ENCODE results near the gene PARVG. TPM values are rescaled to one million over a fixed set of nuclear protein-coding genes. Genes with fewer than 3 reads are reported as not detected.

The PARVG gene
- total RNA-seq, 1 experiment from 2014 or later, result 1.3 TPM

- no peak overlapping the region for H2BK120ac ChIP-seq (ENCODE audit: low read depth, low read length, poor library complexity, severe bottlenecking)
- H3K36me3 Mint-ChIP-seq (ENCODE audit: insufficient read depth in 1 of 3, low read depth in 3 of 3), result no peaks in the 10 kb centered on the region
- WGBS (ENCODE audit: extremely low coverage, insufficient read length, low lambda C conversion rate), result no CpG with 5 or more reads among the region's 10 CpGs
Observed at GRCh38 chr22:44196731-44197131, 16.0 kb downstream of the PARVG start.

More at GRCh38 chr22:44196731-44197131, 16.0 kb downstream of the PARVG start:
- no peak overlapping the region for H3K14ac ChIP-seq (ENCODE audit: insufficient read depth, low read length)
- H3K27ac ChIP-seq (ENCODE audit: insufficient read length, low read depth, low read length), result no peak overlapping the region
- no peak overlapping the region for H2BK15ac ChIP-seq (ENCODE audit: low read depth, low read length)
- Mint-ChIP-seq H3K9me3 (no peaks in the 10 kb centered on the region), H3K4me3 (no peak overlapping the region), H3K27me3 (ENCODE audit: low read depth) (peaks cover 10% of the 10 kb centered on the region), H3K4me1 (peaks cover 5 to 22% of the 10 kb centered on the region in 2 experiments), H3K27ac (no peak overlapping the region)
- no peaks in the 10 kb centered on the region for H3K79me2 ChIP-seq (ENCODE audit: insufficient read depth, low read length)
- H2AK5ac ChIP-seq (ENCODE audit: insufficient read length, low read length), result no peak overlapping the region
- H3K56ac ChIP-seq (ENCODE audit: insufficient read length, low read depth, low read length), result no peak overlapping the region
- no peak overlapping the region for H2BK20ac ChIP-seq (ENCODE audit: low read depth, low read length, poor library complexity, severe bottlenecking)
- H3K9me3 ChIP-seq (ENCODE audit: control insufficient read depth, low read depth, low read length), result no peaks in the 10 kb centered on the region
- no peak overlapping the region for H4K91ac ChIP-seq (ENCODE audit: insufficient read length, low read depth, low read length)
- no peak overlapping the region for H3K18ac ChIP-seq (ENCODE audit: insufficient read length, low read depth, low read length)
- H3K4me2 ChIP-seq (ENCODE audit: insufficient read depth, insufficient read length, low read length), result no peak overlapping the region
- no peak overlapping the region for H3K9ac ChIP-seq (ENCODE audit: extremely low read depth, insufficient read length, low read length)
- H3K23me2 ChIP-seq (ENCODE audit: insufficient read length, low read depth, low read length, poor library complexity, severe bottlenecking), result no peaks in the 10 kb centered on the region
- H2BK5ac ChIP-seq (ENCODE audit: insufficient read length, low read length), result no peak overlapping the region
- no peak for DNase-seq
- no peak overlapping the region for H4K5ac ChIP-seq (ENCODE audit: insufficient read length, low read depth, low read length)
- H4K20me1 ChIP-seq (ENCODE audit: control insufficient read depth, insufficient read depth, insufficient read length), result peaks cover 5% of the 10 kb centered on the region
- H3K27me3 ChIP-seq (ENCODE audit: insufficient read depth, low read length), result no peaks in the 10 kb centered on the region
- no peak overlapping the region for H2AFZ ChIP-seq (ENCODE audit: low read length)
- no peak overlapping the region for H3K4ac ChIP-seq (ENCODE audit: low read depth, low read length)
- H3K4me1 ChIP-seq (ENCODE audit: insufficient read depth, low read length), result no peaks in the 10 kb centered on the region
- no peak overlapping the region for H4K8ac ChIP-seq (replicated peaks; ENCODE audit: insufficient read length, low read depth, low read length)
- H3T11ph ChIP-seq (ENCODE audit: low read length), result no peak overlapping the region
- TF ChIP-seq, protein P1, sequence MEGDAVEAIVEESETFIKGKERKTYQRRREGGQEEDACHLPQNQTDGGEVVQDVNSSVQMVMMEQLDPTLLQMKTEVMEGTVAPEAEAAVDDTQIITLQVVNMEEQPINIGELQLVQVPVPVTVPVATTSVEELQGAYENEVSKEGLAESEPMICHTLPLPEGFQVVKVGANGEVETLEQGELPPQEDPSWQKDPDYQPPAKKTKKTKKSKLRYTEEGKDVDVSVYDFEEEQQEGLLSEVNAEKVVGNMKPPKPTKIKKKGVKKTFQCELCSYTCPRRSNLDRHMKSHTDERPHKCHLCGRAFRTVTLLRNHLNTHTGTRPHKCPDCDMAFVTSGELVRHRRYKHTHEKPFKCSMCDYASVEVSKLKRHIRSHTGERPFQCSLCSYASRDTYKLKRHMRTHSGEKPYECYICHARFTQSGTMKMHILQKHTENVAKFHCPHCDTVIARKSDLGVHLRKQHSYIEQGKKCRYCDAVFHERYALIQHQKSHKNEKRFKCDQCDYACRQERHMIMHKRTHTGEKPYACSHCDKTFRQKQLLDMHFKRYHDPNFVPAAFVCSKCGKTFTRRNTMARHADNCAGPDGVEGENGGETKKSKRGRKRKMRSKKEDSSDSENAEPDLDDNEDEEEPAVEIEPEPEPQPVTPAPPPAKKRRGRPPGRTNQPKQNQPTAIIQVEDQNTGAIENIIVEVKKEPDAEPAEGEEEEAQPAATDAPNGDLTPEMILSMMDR (conservative IDR thresholded peaks at IDR 0.05), result no peak
- H2BK12ac ChIP-seq (ENCODE audit: insufficient read length, low read depth, low read length), result no peak overlapping the region
- H3K79me1 ChIP-seq (ENCODE audit: insufficient read depth, low read depth, low read length, poor library complexity, severe bottlenecking), result no peaks in the 10 kb centered on the region
- H3K23ac ChIP-seq (ENCODE audit: insufficient read length, low read depth, low read length), result no peak overlapping the region

All from H9 (cell line).